ENCODE measurements around the gene PASK.

- TF ChIP-seq CTCF (IDR thresholded peaks at IDR 0.05) (no peak), POLR2A (IDR thresholded peaks at IDR 0.05) (no peak)
These were observed 30.6 kb upstream of the PASK start for GRCh38 chr2:241179899-241180298.
